ENCODE results near the gene CAMK2A. TPM values are rescaled to one million over a fixed set of nuclear protein-coding genes. Genes with fewer than 3 reads are reported as not detected.

CAMK2A gene
- total RNA-seq, 1 experiment from 2014 or later, result 0.33 TPM

- no peak overlapping the region for H3K14ac ChIP-seq (ENCODE audit: insufficient read depth, low read length)
- no peaks in the 10 kb centered on the region for H3K79me2 ChIP-seq (ENCODE audit: insufficient read depth, low read length)
- no peak overlapping the region for H2AFZ ChIP-seq (ENCODE audit: low read length)
- no peaks in the 10 kb centered on the region for H3K79me1 ChIP-seq (ENCODE audit: insufficient read depth, low read depth, low read length, poor library complexity, severe bottlenecking)
- H3K18ac ChIP-seq (ENCODE audit: insufficient read length, low read depth, low read length), result no peak overlapping the region
- H2BK120ac ChIP-seq (ENCODE audit: low read depth, low read length, poor library complexity, severe bottlenecking), result no peak overlapping the region
- H2AK5ac ChIP-seq (ENCODE audit: insufficient read length, low read length), result no peak overlapping the region
- no peak overlapping the region for H3K23ac ChIP-seq (ENCODE audit: insufficient read length, low read depth, low read length)
- no peak overlapping the region for H2BK12ac ChIP-seq (ENCODE audit: insufficient read length, low read depth, low read length)
- Mint-ChIP-seq H3K4me3 (peak overlapping the region in 1 of 2 experiments; percentile 60; a peak in 2 of 5 replicates), H3K27ac (no peak overlapping the region), H3K9me3 (no peaks in the 10 kb centered on the region), H3K27me3 (ENCODE audit: low read depth) (peaks cover 97% of the 10 kb centered on the region), H3K36me3 (ENCODE audit: insufficient read depth in 1 of 3, low read depth in 3 of 3) (no peaks in the 10 kb centered on the region), H3K4me1 (peaks cover 16 to 24% of the 10 kb centered on the region in 2 experiments)
- peaks cover 39% of the 10 kb centered on the region for H3K27me3 ChIP-seq (ENCODE audit: insufficient read depth, low read length)
- H3K56ac ChIP-seq (ENCODE audit: insufficient read length, low read depth, low read length), result no peak overlapping the region
- no peak overlapping the region for H2BK20ac ChIP-seq (ENCODE audit: low read depth, low read length, poor library complexity, severe bottlenecking)
- no peak for DNase-seq
- H3K9ac ChIP-seq (ENCODE audit: extremely low read depth, insufficient read length, low read length), result no peak overlapping the region
- no peak overlapping the region for H2BK5ac ChIP-seq (ENCODE audit: insufficient read length, low read length)
- H3K4me1 ChIP-seq (ENCODE audit: insufficient read depth, low read length), result peaks cover 4% of the 10 kb centered on the region; the same call in 1 of the 2 replicates
- H4K5ac ChIP-seq (ENCODE audit: insufficient read length, low read depth, low read length), result no peak overlapping the region
- no peak for TF ChIP-seq CTCF (conservative IDR thresholded peaks at IDR 0.05)
- no peak overlapping the region for H4K8ac ChIP-seq (replicated peaks; ENCODE audit: insufficient read length, low read depth, low read length)
- no peaks in the 10 kb centered on the region for H3K9me3 ChIP-seq (ENCODE audit: control insufficient read depth, low read depth, low read length)
- WGBS (ENCODE audit: extremely low coverage, insufficient read length, low lambda C conversion rate), result no CpG with 5 or more reads among the region's 2 CpGs
- H3K27ac ChIP-seq (ENCODE audit: insufficient read length, low read depth, low read length), result no peak overlapping the region
- H2BK15ac ChIP-seq (ENCODE audit: low read depth, low read length), result no peak overlapping the region
- H3K4ac ChIP-seq (ENCODE audit: low read depth, low read length), result no peak overlapping the region
- no peaks in the 10 kb centered on the region for H4K20me1 ChIP-seq (ENCODE audit: control insufficient read depth, insufficient read depth, insufficient read length)
- H3K23me2 ChIP-seq (ENCODE audit: insufficient read length, low read depth, low read length, poor library complexity, severe bottlenecking), result peaks cover 9% of the 10 kb centered on the region
- H4K91ac ChIP-seq (ENCODE audit: insufficient read length, low read depth, low read length), result no peak overlapping the region
- no peak overlapping the region for H3T11ph ChIP-seq (ENCODE audit: low read length)
- H3K4me2 ChIP-seq (ENCODE audit: insufficient read depth, insufficient read length, low read length), result no peak overlapping the region
These were observed 98.6 kb downstream of the CAMK2A start for GRCh38 chr5:150190987-150191386.

Measured in H9 (cell line).